NCI-H1417 (cell line): Measurements from ENCODE around the gene DHRS9.

Experiments
- DNase-seq, 3 experiments: peaks; one replicate each; lab custom pipeline; 2025; lab: John Stamatoyannopoulos, UW

DHRS9 gene

DNA sequence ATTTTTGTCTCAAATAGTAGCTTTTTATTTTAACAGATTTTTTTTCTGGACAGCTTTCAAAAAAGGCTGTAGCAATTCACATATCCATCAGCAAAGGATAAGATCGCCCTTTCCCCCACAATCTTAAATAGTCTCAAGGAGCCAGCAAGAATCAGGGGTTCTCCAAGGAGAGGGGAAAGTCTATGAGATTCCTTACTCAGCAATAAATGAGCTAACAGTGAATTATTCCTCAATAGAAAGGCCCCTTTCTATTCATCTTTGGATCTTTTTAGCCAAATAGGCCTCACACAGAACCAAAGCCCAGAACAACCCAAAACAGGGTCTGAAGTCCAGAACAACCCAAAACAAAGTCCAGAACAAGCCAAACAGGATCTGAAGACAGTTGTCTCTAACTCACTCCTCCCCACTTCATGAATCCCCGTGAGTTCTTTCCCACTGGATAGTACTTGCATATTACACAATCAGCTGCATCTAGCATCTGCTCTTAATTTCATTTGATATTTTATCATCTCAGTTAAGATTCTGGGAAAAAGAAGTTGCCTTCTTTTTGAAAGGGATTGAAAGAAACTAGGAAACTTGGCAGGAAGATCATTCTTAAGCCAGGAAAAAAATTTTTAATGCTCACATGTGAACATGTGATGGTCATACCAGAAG is 3.4 kb upstream of the DHRS9 start:
- DNase-seq = no peak

DNA sequence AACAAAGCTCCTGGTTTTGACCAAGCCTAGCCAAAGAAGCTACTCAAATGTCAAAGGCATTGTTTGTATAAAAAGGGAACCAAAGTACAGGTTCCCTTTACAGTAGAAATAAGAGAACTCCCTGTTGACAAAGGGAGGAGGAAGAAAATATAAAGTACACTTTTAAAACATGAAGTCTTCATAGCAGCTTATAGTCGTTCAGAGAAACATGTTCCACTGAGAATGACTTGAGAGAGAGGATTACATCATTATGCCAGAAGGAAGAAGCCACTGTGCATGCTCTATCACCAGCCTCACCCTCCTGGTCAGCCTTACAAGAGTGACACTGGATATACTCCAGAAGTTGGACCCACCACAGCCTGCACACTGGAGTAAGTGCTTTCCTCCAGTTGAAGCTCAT is 2.5 kb upstream of the DHRS9 start:
- DNase-seq = no peak

DNA sequence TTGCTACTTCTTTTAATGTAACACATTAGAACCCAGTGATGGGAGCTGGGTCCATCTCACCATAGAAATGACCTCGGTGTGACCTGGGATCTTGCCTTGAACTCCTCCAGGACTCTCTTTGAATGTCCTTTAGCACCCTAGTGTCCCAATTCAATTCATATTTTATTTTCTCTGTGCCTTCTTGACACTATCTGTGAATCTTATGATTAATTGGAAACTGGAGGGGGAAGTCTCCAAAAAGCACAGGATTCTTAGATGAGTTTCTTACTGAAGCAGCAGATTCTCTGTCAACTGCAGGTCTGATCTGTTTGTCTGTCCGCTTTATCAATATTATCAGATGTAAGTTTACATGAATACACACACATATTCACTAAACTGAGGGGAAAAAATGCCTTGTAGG is 470 bp downstream of the DHRS9 start:
- no peak for DNase-seq

DNA sequence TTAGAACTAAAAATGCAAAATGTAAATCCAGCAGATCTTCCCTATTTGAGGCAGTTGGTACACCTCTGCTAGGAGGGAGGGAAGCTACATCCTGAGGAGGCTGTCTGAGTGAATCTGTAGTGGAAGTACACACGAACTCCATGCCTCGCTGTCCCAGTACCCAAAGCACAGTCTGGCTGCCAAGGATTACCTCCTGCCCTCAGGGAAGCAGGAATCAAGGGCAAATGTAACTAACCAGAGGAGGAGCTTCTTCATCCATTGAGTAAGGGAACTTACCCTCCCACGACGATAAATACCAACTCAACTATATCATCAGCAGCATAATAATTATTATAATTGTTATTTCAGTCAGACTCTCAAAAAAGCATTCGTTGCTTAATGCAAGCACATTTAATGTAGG is 2.1 kb downstream of the DHRS9 start:
- DNase-seq = no peak

DNA sequence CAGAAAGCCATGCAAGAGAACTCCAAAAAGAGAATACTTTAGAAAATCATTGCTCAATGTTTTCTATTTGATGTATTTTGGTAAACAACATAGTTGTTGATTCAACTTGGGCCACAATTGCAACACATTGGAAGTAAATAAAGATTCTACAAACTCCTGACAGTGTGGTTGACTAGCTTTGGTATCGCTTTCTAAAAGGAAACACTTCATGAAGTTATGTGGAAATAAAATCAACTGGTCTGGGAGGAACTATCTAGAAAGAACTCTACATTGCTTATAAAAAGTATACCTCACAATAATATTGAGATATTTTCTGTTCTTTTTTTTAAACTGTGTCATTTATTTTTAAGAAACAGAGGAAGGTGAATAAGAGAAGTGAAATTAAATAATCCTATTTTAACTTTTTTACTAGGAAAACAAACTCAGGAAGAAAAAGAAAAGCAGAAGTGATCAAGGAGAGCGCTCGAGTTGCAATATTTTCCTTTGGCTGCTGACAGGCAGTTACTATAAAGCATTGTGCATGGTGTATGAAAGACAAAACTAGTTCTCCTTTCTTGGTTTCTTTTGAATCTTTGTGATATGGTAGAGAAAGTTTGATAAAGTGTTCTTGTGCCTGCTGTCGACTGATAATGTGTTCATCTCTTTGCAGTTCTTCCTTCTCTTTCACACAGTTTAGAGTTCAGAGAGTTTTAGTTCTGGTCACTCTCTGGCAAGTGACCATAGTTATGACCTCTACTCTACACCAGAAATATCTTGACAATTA is 3.0 kb downstream of the DHRS9 start:
- no peak for DNase-seq

DNA sequence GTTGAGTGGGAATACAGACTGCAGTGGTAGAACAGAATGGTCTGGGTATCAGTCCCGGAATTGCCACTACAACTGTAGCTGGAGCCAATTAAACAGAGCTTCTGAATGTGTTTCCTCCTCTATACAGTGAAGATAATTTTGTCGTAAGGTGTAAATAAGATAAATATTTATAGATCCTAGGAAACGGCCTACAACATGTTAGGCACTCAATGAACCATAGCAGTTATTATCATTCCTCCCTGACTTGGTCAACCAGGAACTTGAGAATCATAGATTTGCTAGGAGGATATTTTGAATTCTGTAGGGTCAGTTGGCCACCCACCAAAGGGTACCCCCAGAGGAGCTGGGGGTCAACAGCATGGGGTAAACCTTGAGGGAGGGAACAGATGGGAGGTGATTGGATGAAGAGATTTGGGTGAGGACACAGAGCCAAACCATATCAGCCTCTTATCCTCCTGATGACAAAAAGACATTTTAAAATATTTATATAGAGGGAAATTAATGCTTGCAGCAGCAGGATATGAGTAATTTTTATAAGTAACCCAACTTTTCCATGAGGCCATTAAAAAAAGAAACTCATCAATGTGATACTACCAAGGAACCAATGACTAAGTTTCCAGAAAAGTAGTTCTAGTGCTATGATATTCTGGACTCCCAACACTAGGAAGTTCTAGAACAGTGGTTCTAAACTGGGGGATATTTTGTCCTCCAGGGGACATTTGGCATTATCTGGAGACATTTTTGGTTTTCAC is 4.0 kb downstream of the DHRS9 start:
- DNase-seq = no peak

DNA sequence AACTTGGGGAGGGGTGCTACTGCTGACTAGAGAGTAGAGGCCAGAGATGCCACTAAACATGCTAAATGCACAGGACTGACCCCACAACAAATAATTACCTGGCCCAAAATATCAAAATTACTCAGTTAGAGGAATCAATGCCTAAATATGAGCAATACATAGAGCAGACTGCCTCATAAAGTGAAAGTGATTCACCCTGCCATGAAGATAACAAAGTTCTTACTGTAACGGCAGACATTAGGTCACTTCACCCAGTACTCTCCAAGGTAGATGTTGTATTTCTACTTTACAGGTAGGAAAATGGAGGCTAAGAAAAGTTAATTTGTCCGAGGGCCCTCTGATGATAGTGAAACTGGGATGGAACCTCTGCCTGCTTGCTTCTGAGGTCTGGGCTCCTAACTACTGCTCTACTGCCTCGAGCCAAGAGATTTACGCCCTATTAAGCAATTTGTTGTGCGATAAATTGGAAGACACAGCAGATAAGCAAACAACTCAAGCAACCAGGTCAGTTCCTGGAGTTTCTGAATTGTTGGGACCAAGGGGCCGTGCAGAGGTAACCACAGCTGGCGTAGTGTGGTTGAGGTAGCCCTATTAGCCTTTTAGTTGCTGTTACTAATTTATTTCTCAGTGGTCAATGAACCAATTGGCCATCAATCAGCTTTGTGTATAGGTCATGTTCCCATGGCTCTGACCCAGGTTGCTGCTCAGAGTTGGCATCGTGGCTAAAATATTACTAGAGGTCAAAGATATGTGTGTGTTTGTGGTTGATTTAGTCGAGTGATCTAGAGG is 4.8 kb downstream of the DHRS9 start:
- DNase-seq = no peak

DNA sequence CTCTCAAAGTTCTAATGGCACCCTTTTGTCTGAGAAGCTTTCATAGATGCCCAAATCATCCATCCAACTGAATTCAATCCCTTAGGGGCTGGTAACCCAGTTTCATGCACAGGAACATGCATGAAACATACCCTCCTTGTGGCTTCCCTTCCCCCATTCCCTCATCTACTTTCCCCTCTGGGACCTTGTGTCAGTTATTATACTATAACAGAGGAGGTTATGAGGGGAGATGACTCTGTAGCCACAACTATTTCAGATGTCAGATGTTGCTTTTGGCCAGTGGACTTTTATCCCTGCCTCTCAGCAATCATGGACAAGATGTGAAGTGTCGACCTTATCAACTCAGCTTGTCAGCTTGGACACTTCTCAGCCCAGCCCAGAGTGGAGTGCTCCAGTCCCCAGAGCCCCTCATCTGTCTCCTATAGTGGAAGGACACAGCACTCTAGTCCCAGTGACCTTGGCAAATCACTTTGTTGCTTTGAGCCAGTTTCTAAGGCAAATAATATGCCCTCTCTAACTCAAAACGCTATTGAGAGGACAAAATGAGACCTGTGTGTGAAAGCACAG is 8.4 kb downstream of the DHRS9 start:
- DNase-seq = no peak

DNA sequence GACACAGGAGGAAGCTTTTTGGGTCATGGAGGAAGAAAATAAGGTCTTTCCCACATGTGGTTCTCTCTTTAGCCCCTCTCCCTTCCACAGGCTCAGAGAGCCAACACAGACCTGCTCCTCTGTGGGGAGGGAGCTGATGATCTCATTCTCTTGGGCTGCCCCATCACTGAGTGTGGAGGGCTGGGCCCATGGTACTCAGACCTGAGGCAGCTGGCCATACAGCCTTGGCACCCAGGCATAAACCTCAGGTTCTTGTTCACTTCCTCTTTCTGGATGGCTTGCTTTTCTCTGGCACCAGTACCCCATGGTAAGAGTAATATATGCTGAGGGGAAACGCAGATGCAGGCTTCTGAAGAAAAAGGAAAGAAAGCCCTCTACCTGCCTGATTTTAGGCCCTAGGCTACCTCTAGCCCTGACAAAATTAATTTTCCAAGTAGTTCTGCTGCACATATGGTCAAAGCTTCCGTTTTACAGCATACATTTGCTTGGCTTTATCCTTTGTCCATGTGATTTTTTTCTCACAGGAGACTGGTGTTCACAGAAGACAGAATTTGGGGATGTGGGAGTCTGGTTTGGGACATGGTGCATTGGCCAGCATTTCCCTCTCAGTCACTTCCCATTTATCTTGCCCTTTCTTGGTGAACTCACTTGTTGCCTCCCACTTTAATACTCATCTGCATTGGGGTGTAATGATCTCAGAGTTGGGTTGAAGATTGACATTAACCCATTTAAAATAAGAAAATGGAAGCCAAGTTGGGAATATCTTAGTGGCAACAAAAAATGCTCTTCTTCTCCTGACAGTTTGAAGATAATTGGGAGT is 11.1 kb downstream of the DHRS9 start:
- DNase-seq = no peak

DNA sequence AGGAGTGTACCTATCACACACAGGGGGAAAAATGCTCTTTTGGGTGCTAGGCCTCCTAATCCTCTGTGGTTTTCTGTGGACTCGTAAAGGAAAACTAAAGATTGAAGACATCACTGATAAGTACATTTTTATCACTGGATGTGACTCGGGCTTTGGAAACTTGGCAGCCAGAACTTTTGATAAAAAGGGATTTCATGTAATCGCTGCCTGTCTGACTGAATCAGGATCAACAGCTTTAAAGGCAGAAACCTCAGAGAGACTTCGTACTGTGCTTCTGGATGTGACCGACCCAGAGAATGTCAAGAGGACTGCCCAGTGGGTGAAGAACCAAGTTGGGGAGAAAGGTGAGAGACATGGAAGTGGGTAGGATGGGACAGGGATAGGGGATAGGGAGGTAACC is 12.2 kb downstream of the DHRS9 start:
- no peak for DNase-seq

DNA sequence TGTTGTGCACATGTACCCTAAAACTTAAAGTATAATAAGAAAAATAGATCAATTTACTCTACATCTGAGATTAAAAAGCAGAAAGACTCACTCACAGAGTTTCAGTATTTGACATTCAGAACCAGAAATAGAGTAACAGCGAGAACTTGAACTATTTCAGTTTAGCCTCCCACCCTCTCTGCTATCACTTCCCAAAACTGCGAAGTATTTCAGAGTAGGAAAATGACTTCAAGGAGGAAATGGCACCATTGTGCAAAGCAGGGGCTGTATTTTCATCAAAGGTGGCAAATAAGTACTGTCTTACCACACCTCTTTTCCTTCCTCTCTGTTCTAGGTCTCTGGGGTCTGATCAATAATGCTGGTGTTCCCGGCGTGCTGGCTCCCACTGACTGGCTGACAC is 13.6 kb downstream of the DHRS9 start:
- no peak for DNase-seq

DNA sequence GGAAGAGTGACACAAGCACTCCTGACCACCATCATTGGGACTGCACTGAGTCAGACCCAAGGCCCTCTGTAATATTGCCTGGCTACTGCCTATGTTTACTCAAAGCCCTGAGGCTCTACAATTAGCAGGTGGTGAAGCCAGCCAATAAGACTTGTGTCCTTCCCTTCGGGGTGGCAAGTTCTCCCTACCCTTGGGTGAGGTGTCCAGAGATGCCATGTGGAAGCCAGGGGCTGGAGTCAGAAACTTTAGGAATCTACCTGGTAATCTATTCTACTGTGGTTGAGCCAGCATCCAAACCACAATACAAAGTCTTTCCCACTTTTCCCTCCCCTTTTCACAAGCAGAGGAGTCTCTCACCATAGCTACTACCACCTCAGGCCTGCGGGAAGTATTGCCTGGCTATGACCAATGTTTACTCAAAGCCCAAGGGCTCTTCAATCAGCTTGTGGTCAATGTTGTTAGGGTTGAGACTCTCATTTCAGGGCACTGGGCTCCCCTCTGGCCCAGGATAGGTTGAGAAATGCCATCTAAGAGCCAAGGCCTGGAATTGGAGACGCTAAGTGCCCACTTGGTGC is 17.6 kb downstream of the DHRS9 start:
- DNase-seq = peak in 1 of 3 experiments; percentile 38

DNA sequence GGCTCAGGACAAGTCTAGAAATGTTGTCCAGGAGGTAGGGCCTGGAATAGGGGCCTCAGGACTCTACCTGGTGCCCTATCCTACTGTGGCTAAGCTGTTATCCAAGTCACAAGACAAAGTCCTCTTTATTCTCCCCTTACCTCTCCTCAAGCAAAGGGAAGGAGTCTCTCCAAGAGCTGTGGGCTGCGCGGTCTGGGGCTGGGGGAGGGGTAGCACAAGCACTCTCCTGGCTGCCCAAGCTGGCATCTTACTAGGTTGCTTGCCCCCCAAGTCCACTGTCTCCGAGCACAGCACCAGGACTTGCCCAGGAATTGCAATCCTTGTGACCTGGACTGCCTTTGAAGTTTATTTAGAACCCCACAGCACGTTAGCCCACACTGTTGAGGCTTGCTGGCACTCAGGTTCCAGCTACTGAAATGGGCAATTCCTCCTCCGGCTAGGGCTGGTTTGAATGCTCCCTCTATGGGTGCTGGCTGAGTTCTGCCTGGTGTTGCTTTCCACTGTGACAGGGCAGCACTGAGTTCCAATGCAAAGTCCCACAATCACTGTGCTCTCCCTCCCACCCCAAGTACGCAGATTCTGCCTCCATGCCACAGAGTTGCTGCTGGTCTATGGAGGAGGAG is 18.5 kb downstream of the DHRS9 start:
- no peak for DNase-seq

DNA sequence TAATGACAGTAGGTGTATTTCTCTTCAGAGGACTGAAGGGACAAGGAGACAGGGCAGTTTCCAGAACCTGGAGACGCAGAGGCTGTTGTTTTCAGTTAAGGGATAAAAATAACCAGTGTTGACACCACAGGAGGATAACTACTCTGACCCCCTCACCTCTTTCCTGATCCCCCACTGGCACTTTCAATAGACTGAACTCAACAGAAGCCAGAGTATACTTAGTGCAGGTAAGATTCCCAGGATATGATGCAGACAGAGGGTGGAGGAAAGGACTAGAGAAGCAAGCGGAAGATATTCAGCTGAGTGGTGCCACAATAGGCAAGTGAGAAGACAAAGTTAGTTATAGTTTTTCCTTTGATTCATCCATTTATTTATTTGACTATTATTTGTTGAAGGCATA is 19.8 kb downstream of the DHRS9 start:
- no peak for DNase-seq

DNA sequence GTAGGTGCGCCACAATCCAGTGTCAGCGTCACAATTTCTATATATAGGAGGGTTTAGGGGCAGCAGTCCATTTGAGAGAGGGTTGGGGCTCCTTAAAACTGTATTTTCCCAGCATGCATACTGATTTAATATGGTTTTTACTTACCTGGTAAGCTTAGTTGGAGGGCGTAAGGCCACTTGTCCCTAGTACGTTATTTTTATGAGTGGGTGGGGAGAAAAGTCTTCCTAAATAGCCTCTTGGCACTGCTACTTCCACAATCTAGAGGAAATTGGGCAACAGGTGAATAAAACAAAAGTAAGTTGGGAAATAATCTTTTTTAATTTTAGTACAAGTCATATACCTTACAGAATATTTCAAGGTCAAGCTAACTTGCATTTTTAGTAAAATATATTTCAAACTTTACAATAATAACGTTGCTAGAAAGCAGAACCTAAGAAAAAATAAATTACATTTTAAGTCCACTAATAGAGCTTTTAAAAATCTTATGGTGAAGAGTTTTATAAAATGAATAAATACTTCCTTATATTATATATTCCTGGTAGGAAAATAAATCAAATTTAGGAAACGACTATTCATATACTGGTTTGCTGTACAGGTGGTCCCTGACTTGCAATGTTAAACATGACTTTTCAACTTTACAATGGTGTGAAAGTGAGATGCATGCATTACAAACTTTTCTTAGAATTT is 20.9 kb downstream of the DHRS9 start:
- DNase-seq = no peak

DNA sequence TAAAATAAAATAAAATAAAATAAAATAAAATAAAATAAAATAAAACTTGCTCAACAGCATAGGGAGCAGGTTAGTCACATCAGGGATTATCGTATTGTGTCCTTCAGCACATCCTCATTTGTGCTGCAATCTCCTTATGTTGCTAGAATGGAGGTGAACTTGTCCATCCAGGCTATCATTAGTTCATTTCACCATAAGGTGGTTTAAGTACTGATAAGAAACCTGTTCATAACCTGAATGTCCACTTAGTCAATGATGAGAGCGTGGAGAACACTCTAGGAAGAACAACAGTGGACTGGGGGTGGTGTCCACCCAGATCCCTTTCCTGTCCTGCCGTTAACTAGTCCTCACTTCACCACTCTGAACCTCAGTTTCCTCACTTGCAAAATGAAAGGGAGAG is 21.9 kb downstream of the DHRS9 start:
- no peak for DNase-seq

DNA sequence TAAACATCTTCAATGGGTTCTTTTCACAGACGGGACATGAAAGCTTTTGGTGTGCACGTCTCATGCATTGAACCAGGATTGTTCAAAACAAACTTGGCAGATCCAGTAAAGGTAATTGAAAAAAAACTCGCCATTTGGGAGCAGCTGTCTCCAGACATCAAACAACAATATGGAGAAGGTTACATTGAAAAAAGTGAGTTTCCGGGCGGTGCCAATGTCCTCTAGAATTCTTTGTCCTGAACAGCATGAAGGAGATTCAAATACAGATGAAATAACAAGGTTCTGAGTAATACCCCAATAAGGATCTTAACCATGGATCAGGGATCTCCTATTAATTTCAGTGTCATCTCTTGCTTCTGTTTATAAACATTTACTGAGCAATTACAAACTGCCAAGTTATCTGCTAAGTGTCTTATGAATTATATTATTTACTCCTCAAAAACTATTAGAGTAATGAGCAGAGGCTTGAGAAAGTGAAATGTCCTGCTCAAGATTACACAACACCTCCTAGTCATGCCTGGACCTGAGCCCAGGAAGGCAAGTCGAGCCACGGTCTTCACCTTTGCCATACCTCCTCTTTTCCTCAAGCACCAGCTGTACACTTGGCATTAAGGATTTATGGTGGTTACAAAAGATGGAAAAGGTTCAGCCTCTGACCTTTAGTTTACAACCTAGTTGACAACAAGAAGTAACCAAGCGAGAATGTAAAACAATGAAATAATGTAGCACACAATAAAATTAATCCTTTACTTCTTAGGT is 22.6 kb downstream of the DHRS9 start:
- no peak for DNase-seq

DNA sequence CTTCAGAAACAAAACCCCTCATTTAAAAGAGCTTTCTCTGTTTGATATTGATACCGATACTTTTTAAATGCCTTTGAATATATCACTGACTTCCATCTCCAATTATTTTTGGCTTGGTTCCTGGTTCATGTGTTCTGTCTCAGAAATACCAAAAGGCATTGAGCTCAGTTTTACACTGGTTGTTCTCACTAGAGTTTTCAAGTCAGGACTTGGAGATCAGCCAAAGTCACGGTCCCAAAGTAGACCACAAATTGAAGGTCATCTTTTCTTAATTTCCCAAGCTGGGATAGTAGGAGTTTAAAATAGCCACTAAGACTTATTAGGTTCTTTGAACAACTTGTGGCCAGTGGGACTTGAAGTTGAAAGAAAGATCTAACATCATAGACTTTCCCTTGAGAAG is 24.2 kb downstream of the DHRS9 start:
- DNase-seq = no peak

DNA sequence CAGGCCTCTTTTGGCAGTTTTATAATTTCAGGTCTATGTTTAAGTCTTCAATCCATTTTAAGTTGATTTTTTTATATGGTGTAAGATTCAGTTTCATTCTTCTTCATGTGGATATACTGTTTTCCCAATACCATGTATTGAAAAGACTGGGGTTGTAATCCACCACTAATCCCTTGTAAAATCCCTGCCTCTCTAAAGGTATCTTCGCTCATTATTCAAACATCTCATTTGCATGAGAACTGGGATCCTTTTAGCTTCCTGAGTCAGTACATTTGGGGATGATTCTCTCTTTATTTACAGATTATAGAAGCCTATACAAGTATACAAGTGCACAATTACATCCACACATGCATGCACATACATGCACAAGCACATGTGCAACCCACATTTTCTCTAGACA is 25.3 kb downstream of the DHRS9 start:
- no peak for DNase-seq
